B cell (primary cell): Measurements from ENCODE around the gene FAM3D. TPM values are rescaled to one million over a fixed set of nuclear protein-coding genes. Genes with fewer than 3 reads are reported as not detected.

Experiments
- ATAC-seq: fragments of 200-7000 bp; cut with Tn5 transposase; one replicate; pipeline ENCODE4 v1.10.0; 2021; ENCODE audit warnings: low read depth, mild to moderate bottlenecking, moderate number of reproducible peaks, moderate library complexity
- CTCF ChIA-PET: fragments of 350-600 bp; sonication (Branson Sonifier 250); formaldehyde crosslinking; loops from one replicate; lab custom pipeline; 2021; ENCODE audit warnings: antibody characterized with exemption, inconsistent platforms; lab: Charles Lee
- POLR2A ChIA-PET: fragments of 350-600 bp; sonication (Branson Sonifier 250); formaldehyde crosslinking; loops from one replicate; lab custom pipeline; 2021; ENCODE audit warnings: antibody characterized with exemption; lab: Charles Lee
- DNase-seq: peaks from one replicate; pipeline ENCODE4 v3.0.0; 2013
- H2AFZ ChIP-seq: 2 replicates; pipeline ENCODE4 v1.6.1; 2012; ENCODE audit warnings: mild to moderate bottlenecking, low read depth, low read length; ENCODE audit not compliant: insufficient read depth, poor library complexity, severe bottlenecking
- H3K27ac ChIP-seq, 2 donors: 1 replicate in 1 of 2; 2 replicates in 1 of 2; pipeline ENCODE4 v1.5.1; 2012 to 2013; ENCODE audit warnings: low read length in 2 of 2, mild to moderate bottlenecking in 2 of 2, moderate library complexity in 1 of 2
- H3K27me3 ChIP-seq, 4 experiments: fragments of 200-600 bp in 1 of 4; sonication (generic) in 1 of 4; replicated peaks in 1 of 4; 1 replicate in 2 of 4; 2 replicates in 2 of 4; pipeline versions ENCODE4 v1.6.1 to v1.7.0; 2013 to 2016; ENCODE audit warnings: low read length in 3 of 4, mild to moderate bottlenecking in 2 of 4, mixed read lengths in 1 of 4, moderate library complexity in 1 of 4; ENCODE audit not compliant: insufficient read depth in 4 of 4, control insufficient read depth in 3 of 4; ENCODE audit errors: control extremely low read depth in 1 of 4
- H3K36me3 ChIP-seq, 2 experiments: replicated peaks in 1 of 2; 1 replicate in 1 of 2; 2 replicates in 1 of 2; pipeline versions ENCODE4 v1.6.1 to v1.7.1; 2013; ENCODE audit warnings: low read length in 1 of 2; ENCODE audit not compliant: insufficient read depth in 2 of 2, control insufficient read depth in 1 of 2; ENCODE audit errors: control extremely low read depth in 1 of 2, extremely low read depth in 1 of 2
- H3K4me1 ChIP-seq, 2 donors: fragments of 200-600 bp in 1 of 2; sonication (generic) in 1 of 2; 1 replicate in 1 of 2; 2 replicates in 1 of 2; pipeline versions ENCODE4 v1.5.1 to v1.6.1; 2013 to 2017; ENCODE audit warnings: low read length in 2 of 2; ENCODE audit not compliant: control insufficient read depth in 2 of 2, insufficient read depth in 2 of 2
- H3K4me2 ChIP-seq: replicated peaks from 2 replicates; pipeline ENCODE3; 2012; ENCODE audit warnings: mild to moderate bottlenecking, low read depth, low read length; ENCODE audit not compliant: poor library complexity, severe bottlenecking
- H3K4me3 ChIP-seq, 5 experiments: fragments of 200-600 bp in 1 of 5; sonication (generic) in 1 of 5; 1 replicate in 3 of 5; 2 replicates in 2 of 5; pipeline versions ENCODE4 v1.5.1 to v1.7.0; 2011 to 2016; ENCODE audit warnings: low read length in 4 of 5, mild to moderate bottlenecking in 4 of 5, low read depth in 2 of 5, control low read depth in 1 of 5, moderate library complexity in 1 of 5; ENCODE audit not compliant: insufficient read depth in 1 of 5; ENCODE audit errors: control extremely low read depth in 1 of 5, extremely low read depth in 1 of 5
- H3K79me2 ChIP-seq: fragments of 200-600 bp; sonication (generic); one replicate; pipeline ENCODE4 v1.6.0; 2016; ENCODE audit warnings: low read length; ENCODE audit not compliant: control insufficient read depth, insufficient read depth
- H3K9ac ChIP-seq: fragments of 200-600 bp; sonication (generic); 2 replicates; pipeline ENCODE4 v1.6.1; 2017; ENCODE audit warnings: mild to moderate bottlenecking, low read length, moderate library complexity
- H3K9me3 ChIP-seq, 3 donors: one replicate each; pipeline versions ENCODE4 v1.6.1 to v1.7.1; 2013; ENCODE audit warnings: low read length in 2 of 3; ENCODE audit not compliant: control insufficient read depth in 2 of 3, insufficient read depth in 1 of 3; ENCODE audit errors: control extremely low read depth in 1 of 3
- H4K20me1 ChIP-seq: 2 replicates; pipeline ENCODE4 v1.6.0; 2012; ENCODE audit warnings: mild to moderate bottlenecking, low read length; ENCODE audit not compliant: insufficient read depth, control insufficient read depth, poor library complexity, severe bottlenecking
- H3K27ac Mint-ChIP-seq: one replicate; pipeline ENCODE4 v1.8.0; 2021; ENCODE audit warnings: mixed read lengths
- H3K27me3 Mint-ChIP-seq: one replicate; pipeline ENCODE4 v1.8.0; 2021; ENCODE audit warnings: mixed read lengths
- H3K4me1 Mint-ChIP-seq: one replicate; pipeline ENCODE4 v1.8.0; 2021; ENCODE audit warnings: mixed read lengths
- H3K4me3 Mint-ChIP-seq: one replicate; pipeline ENCODE4 v1.8.0; 2021; ENCODE audit warnings: mixed read lengths
- H3K9me3 Mint-ChIP-seq: one replicate; pipeline ENCODE4 v1.8.0; 2022; ENCODE audit warnings: mixed read lengths; ENCODE audit not compliant: insufficient read depth
- EZH2 ChIP-seq: IDR thresholded peaks from 2 replicates; pipeline ENCODE4 v1.6.1; 2012; ENCODE audit warnings: borderline replicate concordance, low read depth, mild to moderate bottlenecking, moderate library complexity, low read length; ENCODE audit not compliant: insufficient read depth, poor library complexity, severe bottlenecking
- WGBS: methylation state at CpG from one replicate; pipeline ENCODE4 v1.1.5; 2013; ENCODE audit warnings: missing lambda C conversion rate; ENCODE audit not compliant: insufficient coverage; 5-methylcytosine and 5-hydroxymethylcytosine counted together
- intact Hi-C: fragments of 100-400 bp; cut with micrococcal nuclease; formaldehyde crosslinking; loops from one replicate; pipeline ENCODE4 v1.10.0; 2022
- polyA plus RNA-seq: library from polyadenylated mRNA; depleted of rRNA; stranded (reverse); fragments of >200 nt; gene quantifications from 2 replicates; pipeline ENCODE4 v1.2.3, GENCODE V29; 2012
- total RNA-seq, 2 donors: library from RNA; stranded (reverse); fragments of 120-200 nt in 1 of 2; gene quantifications; 1 replicate in 1 of 2; 2 replicates in 1 of 2; pipeline versions ENCODE4 v1.2.3 to v1.2.4, GENCODE V29; 2013 to 2022
- TF ChIP-seq, protein P1 (sequence below): fragments of 200-600 bp; IDR thresholded peaks from one replicate; pipeline ENCODE4 v1.8.0; 2022; ENCODE audit warnings: antibody characterized with exemption, mild to moderate bottlenecking

The FAM3D gene
- total and polyA plus RNA-seq, 2 donors (not counting 1 experiment from before 2014, with no cell fraction given), result not detected

DNA sequence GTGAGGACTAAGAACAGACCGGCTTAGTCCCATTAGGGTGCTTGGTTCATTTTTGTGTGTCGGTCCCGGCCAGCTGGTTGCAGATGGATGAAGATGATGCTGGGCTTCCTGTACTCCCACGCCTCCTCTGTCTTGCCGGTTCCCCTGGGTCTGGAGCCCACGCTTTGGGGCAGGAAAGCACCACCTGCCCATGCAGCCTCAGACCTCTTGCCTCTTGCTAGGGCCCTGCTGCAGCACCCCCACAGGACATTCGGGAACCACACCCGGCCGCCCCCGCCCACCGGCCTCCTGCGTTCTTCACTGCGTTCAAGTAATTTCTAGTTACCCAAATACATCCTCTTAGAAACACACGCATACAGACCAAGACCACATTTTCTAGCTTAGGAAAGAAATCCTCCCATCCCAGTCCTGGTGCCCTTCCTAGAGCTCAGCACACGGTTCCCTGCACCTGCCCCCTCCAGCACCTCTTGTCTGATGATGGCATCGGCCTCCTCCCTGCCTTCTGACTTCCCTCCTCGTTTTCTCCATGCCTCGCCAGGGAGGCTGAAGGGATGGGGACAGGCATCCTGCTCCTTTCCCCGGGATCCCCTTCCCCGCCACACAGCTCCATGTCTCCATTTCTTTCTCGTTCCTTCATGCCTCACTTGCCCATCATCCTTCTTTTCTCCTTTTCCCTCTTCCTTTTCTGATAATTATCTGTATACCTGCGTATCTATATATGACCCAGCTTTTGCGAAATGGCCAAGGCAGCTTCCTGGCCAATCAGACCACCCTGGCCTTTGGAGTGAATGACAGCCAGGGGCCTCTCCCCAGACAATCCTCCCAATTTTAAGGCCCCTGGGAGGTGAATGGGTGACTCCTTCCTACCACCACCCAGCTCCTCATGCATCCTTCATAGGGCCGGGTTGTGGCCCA lies 30.9 kb downstream of the FAM3D start:
- no peak overlapping the region for H3K4me3 ChIP-seq
- H3K27ac ChIP-seq, result no peak overlapping the region
- no peaks in the 10 kb centered on the region for H3K9me3 ChIP-seq
- peaks cover 0 to 6% of the 10 kb centered on the region in 2 donors for H3K4me1 ChIP-seq
- peaks cover 0 to 10% (median 0%) of the 10 kb centered on the region in 4 experiments for H3K27me3 ChIP-seq
- H4K20me1 ChIP-seq, result no peaks in the 10 kb centered on the region
- peaks cover 25% of the 10 kb centered on the region for H3K27me3 Mint-ChIP-seq
- TF ChIP-seq EZH2, result no peak
- TF ChIP-seq, protein P1, sequence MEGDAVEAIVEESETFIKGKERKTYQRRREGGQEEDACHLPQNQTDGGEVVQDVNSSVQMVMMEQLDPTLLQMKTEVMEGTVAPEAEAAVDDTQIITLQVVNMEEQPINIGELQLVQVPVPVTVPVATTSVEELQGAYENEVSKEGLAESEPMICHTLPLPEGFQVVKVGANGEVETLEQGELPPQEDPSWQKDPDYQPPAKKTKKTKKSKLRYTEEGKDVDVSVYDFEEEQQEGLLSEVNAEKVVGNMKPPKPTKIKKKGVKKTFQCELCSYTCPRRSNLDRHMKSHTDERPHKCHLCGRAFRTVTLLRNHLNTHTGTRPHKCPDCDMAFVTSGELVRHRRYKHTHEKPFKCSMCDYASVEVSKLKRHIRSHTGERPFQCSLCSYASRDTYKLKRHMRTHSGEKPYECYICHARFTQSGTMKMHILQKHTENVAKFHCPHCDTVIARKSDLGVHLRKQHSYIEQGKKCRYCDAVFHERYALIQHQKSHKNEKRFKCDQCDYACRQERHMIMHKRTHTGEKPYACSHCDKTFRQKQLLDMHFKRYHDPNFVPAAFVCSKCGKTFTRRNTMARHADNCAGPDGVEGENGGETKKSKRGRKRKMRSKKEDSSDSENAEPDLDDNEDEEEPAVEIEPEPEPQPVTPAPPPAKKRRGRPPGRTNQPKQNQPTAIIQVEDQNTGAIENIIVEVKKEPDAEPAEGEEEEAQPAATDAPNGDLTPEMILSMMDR, result no peak
- intact Hi-C loops, result no loop called here
- ChIA-PET POLR2A (no interaction called here), CTCF (no interaction called here)
- H3K36me3 ChIP-seq, result no peaks in the 10 kb centered on the region
- no peaks in the 10 kb centered on the region for H3K79me2 ChIP-seq
- H3K4me3 Mint-ChIP-seq, result no peak overlapping the region
- peaks cover 12% of the 10 kb centered on the region for H3K4me1 Mint-ChIP-seq
- 75% methylated on average over 24 of the region's 24 CpGs for WGBS
- ATAC-seq (no peak), DNase-seq (no peak)
- no peak overlapping the region for H3K27ac Mint-ChIP-seq
- no peak overlapping the region for H3K4me2 ChIP-seq
- no peaks in the 10 kb centered on the region for H3K9me3 Mint-ChIP-seq
- no peak overlapping the region for H2AFZ ChIP-seq
- H3K9ac ChIP-seq, result no peak overlapping the region
